GM23338 (cell line): ENCODE measurements around the gene PHACTR1. TPM values are rescaled to one million over a fixed set of nuclear protein-coding genes. Genes with fewer than 3 reads are reported as not detected.

ENCODE experiments used
- ATAC-seq: fragments of 200-7000 bp; cut with Tn5 transposase; 3 replicates; pipeline ENCODE4 v1.9.1; 2020
- DNase-seq: peaks from one replicate; pipeline ENCODE4 v3.0.0-alpha.2; 2015; ENCODE audit warnings: low spot score
- H2AFZ ChIP-seq: fragments of 200-600 bp; sonication (generic); 2 replicates; pipeline ENCODE4 v1.8.0; 2016; ENCODE audit warnings: antibody characterized with exemption, mild to moderate bottlenecking, moderate library complexity
- H3F3A ChIP-seq: fragments of 200-600 bp; sonication (generic); replicated peaks from 2 replicates; pipeline ENCODE4 v1.8.0; 2017; ENCODE audit warnings: antibody characterized with exemption, mixed run types, low read depth
- H3K27ac ChIP-seq: fragments of 200-600 bp; sonication (generic); 2 replicates; pipeline ENCODE4 v1.6.1; 2016; ENCODE audit warnings: low read depth
- H3K27me3 ChIP-seq: fragments of 200-600 bp; sonication (generic); 2 replicates; pipeline ENCODE4 v1.8.0; 2016; ENCODE audit warnings: mild to moderate bottlenecking, mixed run types, moderate library complexity; ENCODE audit not compliant: insufficient read depth
- H3K36me3 ChIP-seq: fragments of 200-600 bp; sonication (generic); 2 replicates; pipeline ENCODE4 v1.8.0; 2016; ENCODE audit warnings: mild to moderate bottlenecking; ENCODE audit not compliant: insufficient read depth
- H3K4me1 ChIP-seq: fragments of 200-600 bp; sonication (generic); 2 replicates; pipeline ENCODE4 v1.8.0; 2016; ENCODE audit warnings: mild to moderate bottlenecking, moderate library complexity; ENCODE audit not compliant: insufficient read depth
- H3K4me2 ChIP-seq: fragments of 200-600 bp; sonication (generic); 2 replicates; pipeline ENCODE4 v1.7.1; 2017; ENCODE audit warnings: mixed run types
- H3K4me3 ChIP-seq: fragments of 200-600 bp; sonication (generic); 2 replicates; pipeline ENCODE4 v1.6.1; 2016; ENCODE audit warnings: mixed run types
- H3K79me2 ChIP-seq: fragments of 200-600 bp; sonication (generic); replicated peaks from 2 replicates; pipeline ENCODE4 v1.8.0; 2017; ENCODE audit warnings: mild to moderate bottlenecking; ENCODE audit not compliant: insufficient read depth
- H3K9me2 ChIP-seq: fragments of 200-600 bp; sonication (generic); 2 replicates; pipeline ENCODE4 v1.8.0; 2017; ENCODE audit not compliant: insufficient read depth
- H4K20me1 ChIP-seq: fragments of 200-600 bp; sonication (generic); replicated peaks from 2 replicates; pipeline ENCODE4 v1.8.0; 2017; ENCODE audit warnings: mild to moderate bottlenecking; ENCODE audit not compliant: insufficient read depth
- H3K27ac Mint-ChIP-seq: 2 replicates; pipeline ENCODE4 v1.8.0; 2020; ENCODE audit warnings: inconsistent platforms, mild to moderate bottlenecking, moderate library complexity, mixed read lengths
- H3K27me3 Mint-ChIP-seq: 3 replicates; pipeline ENCODE4 v1.8.0; 2022; ENCODE audit warnings: low read depth, mild to moderate bottlenecking, moderate library complexity, mixed read lengths, inconsistent platforms; ENCODE audit not compliant: insufficient read depth, poor library complexity
- H3K36me3 Mint-ChIP-seq: 3 replicates; pipeline ENCODE4 v1.8.0; 2021; ENCODE audit warnings: low read depth, mild to moderate bottlenecking, inconsistent platforms, moderate library complexity, mixed read lengths
- H3K4me1 Mint-ChIP-seq: 3 replicates; pipeline ENCODE4 v1.8.0; 2020; ENCODE audit warnings: mild to moderate bottlenecking, inconsistent platforms, mixed read lengths
- H3K4me3 Mint-ChIP-seq: 3 replicates; pipeline ENCODE4 v1.8.0; 2021; ENCODE audit warnings: moderate library complexity, mild to moderate bottlenecking, inconsistent platforms, mixed read lengths
- H3K9me3 Mint-ChIP-seq: 3 replicates; pipeline ENCODE4 v1.8.0; 2020; ENCODE audit warnings: moderate library complexity, mild to moderate bottlenecking, inconsistent platforms, mixed read lengths
- JUNB ChIP-seq: IDR thresholded peaks from one replicate; pipeline ENCODE4 v1.6.1; 2016; ENCODE audit warnings: antibody characterized with exemption; ENCODE audit not compliant: unreplicated experiment
- NANOG ChIP-seq: IDR thresholded peaks from 2 replicates; pipeline ENCODE4 v1.6.1; 2016; ENCODE audit warnings: antibody characterized with exemption, borderline replicate concordance
- REST ChIP-seq: IDR thresholded peaks from one replicate; pipeline ENCODE4 v1.6.1; 2018; ENCODE audit warnings: antibody characterized with exemption; ENCODE audit not compliant: unreplicated experiment
- ZNF462 ChIP-seq: fragments of 250-450 bp; sonication (Bioruptor Pico); IDR thresholded peaks from 2 replicates; pipeline ENCODE4 v1.5.0; 2020; ENCODE audit warnings: mild to moderate bottlenecking, moderate library complexity
- polyA plus RNA-seq: library from polyadenylated mRNA; unstranded; fragments of >200 nt; fragmentation: Nextera tagmentation; extraction: Ambion mirVana; gene quantifications from 2 replicates; pipeline ENCODE4 v1.2.1, GENCODE V29; 2016
- total RNA-seq: library from RNA; depleted of rRNA; stranded (reverse); fragments of >200 nt; shearing (Covaris generic); gene quantifications from 2 replicates; pipeline ENCODE4 v1.2.3, GENCODE V29; 2014

Gene PHACTR1
- total and polyA plus RNA-seq, 2 experiments from 2014 or later: 5.9 to 19.3 TPM

GRCh38 chr6:12903246-12903645 is 186.7 kb downstream of the PHACTR1 start:
- Histone ChIP-seq H3K79me2 (no peaks in the 10 kb centered on the region), H3K36me3 (no peaks in the 10 kb centered on the region), H3K27ac (no peak overlapping the region), H3F3A (no peaks in the 10 kb centered on the region), H3K4me1 (no peaks in the 10 kb centered on the region), H4K20me1 (no peaks in the 10 kb centered on the region), H3K4me2 (no peak overlapping the region), H3K9me2 (peaks cover 7% of the 10 kb centered on the region; the same call in 1 of the 2 replicates), H2AFZ (no peak overlapping the region), H3K4me3 (no peak overlapping the region), H3K27me3 (no peaks in the 10 kb centered on the region)
- no peaks in the 10 kb centered on the region; the same call in 2 of the 3 replicates for H3K9me3 Mint-ChIP-seq
- ATAC-seq: no peak
- no peaks in the 10 kb centered on the region for H3K36me3 Mint-ChIP-seq
- no peak overlapping the region for H3K27ac Mint-ChIP-seq
- H3K4me3 Mint-ChIP-seq: no peak overlapping the region
- H3K27me3 Mint-ChIP-seq: peaks cover 2% of the 10 kb centered on the region
- no peak for DNase-seq
- no peaks in the 10 kb centered on the region; the same call in 2 of the 3 replicates for H3K4me1 Mint-ChIP-seq
- TF ChIP-seq REST (no peak), JUNB (no peak), ZNF462 (CRISPR knock-in tag) (no peak), NANOG (no peak)
